Panc1 (cell line): ENCODE results near the gene CDKN2D. TPM values are rescaled to one million over a fixed set of nuclear protein-coding genes. Genes with fewer than 3 reads are reported as not detected.
A peak's percentile ranks its signal among the peaks of the same experiment; 100 is the strongest.

Source experiments
- ATAC-seq: fragments of 200-7000 bp; cut with Tn5 transposase; 2 replicates; pipeline ENCODE4 v1.9.1; 2020; ENCODE audit warnings: mild to moderate bottlenecking, moderate library complexity
- BruUV-seq: library from RNA; stranded (reverse); fragments of 400-500 nt; replicated peaks from 2 replicates; lab custom pipeline; 2021; lab: Mats Ljungman, UMichigan
- CTCF ChIA-PET: fragments of 300-600 bp; sonication (Branson Sonifier 250); formaldehyde crosslinking; loops from one replicate; lab custom pipeline; 2022; ENCODE audit warnings: antibody characterized with exemption; lab: Charles Lee
- POLR2A ChIA-PET: fragments of 300-600 bp; sonication (Branson Sonifier 250); formaldehyde crosslinking; loops from one replicate; lab custom pipeline; 2022; ENCODE audit warnings: antibody characterized with exemption; lab: Charles Lee
- DNase-seq: peaks from one replicate; pipeline ENCODE4 v3.0.0-alpha.2; 2010; ENCODE audit warnings: low read depth, low spot score
- H3K27ac ChIP-seq: 2 replicates; pipeline ENCODE4 v1.5.1; 2011; ENCODE audit warnings: mild to moderate bottlenecking, low read length, inconsistent platforms
- H3K27me3 ChIP-seq: fragments of 200-500 bp; sonication (Bioruptor generic); 2 replicates; pipeline ENCODE4 v1.6.0; 2014; ENCODE audit warnings: low read length, inconsistent platforms; ENCODE audit not compliant: control insufficient read depth, insufficient read depth
- H3K36me3 ChIP-seq: fragments of 200-500 bp; sonication (Bioruptor generic); 2 replicates; pipeline ENCODE4 v1.5.1; 2014; ENCODE audit warnings: inconsistent platforms, mild to moderate bottlenecking, low read length, moderate library complexity; ENCODE audit not compliant: control insufficient read depth, insufficient read depth
- H3K4me1 ChIP-seq: 2 replicates; pipeline ENCODE4 v1.5.1; 2011; ENCODE audit warnings: inconsistent platforms, mild to moderate bottlenecking, low read length, moderate library complexity; ENCODE audit not compliant: control insufficient read depth, insufficient read depth
- H3K4me3 ChIP-seq, 2 experiments: 2 replicates each; pipeline ENCODE4 v1.5.1; 2011 to 2012; ENCODE audit warnings: low read depth in 2 of 2, low read length in 2 of 2, mild to moderate bottlenecking in 2 of 2, inconsistent platforms in 1 of 2, moderate library complexity in 1 of 2
- H3K9me3 ChIP-seq: fragments of 200-500 bp; sonication (Bioruptor generic); 2 replicates; pipeline ENCODE4 v1.5.1; 2014; ENCODE audit warnings: low read depth, mild to moderate bottlenecking, inconsistent platforms, low read length, moderate library complexity; ENCODE audit not compliant: control insufficient read depth, insufficient read depth
- POLR2AphosphoS5 ChIP-seq: IDR thresholded peaks from 2 replicates; pipeline ENCODE4 v1.6.1; 2012; ENCODE audit warnings: mild to moderate bottlenecking, low read depth, low read length, moderate library complexity
- SIN3A ChIP-seq: IDR thresholded peaks from 2 replicates; pipeline ENCODE4 v1.6.1; 2012; ENCODE audit warnings: low read depth, mild to moderate bottlenecking, low read length, moderate library complexity, borderline replicate concordance; ENCODE audit not compliant: insufficient read depth
- TCF7L2 ChIP-seq: IDR thresholded peaks from 2 replicates; pipeline ENCODE4 v1.6.1; 2011; ENCODE audit warnings: mild to moderate bottlenecking, low read depth, low read length, inconsistent platforms
- in situ Hi-C: cut with HindIII; loops from 2 replicates; pipeline ENCODE4 v1.10.0; 2016; ENCODE audit warnings: low sequenced_read_pairs, low pct_unique_long_range_greater_than_20kb
- intact Hi-C: fragments of 100-400 bp; cut with micrococcal nuclease; formaldehyde crosslinking; loops from one replicate; pipeline ENCODE4 v1.10.0; 2022; ENCODE audit not compliant: unreplicated experiment
- total RNA-seq: library from RNA; stranded (reverse); gene quantifications from one replicate; pipeline ENCODE4 v1.2.1, GENCODE V29; 2021; ENCODE audit not compliant: unreplicated experiment
- TF ChIP-seq, protein P1 (sequence below), 2 experiments: IDR thresholded peaks; 2 replicates each; pipeline ENCODE4 v1.6.1; 2011 to 2012; ENCODE audit warnings: low read depth in 2 of 2, control low read depth in 1 of 2, low read length in 1 of 2, mild to moderate bottlenecking in 1 of 2, moderate library complexity in 1 of 2; ENCODE audit not compliant: insufficient read depth in 1 of 2
- TF ChIP-seq, protein P2 (sequence below): fragments of 450-650 bp; IDR thresholded peaks from 2 replicates; pipeline ENCODE4 v1.5.1; 2017; ENCODE audit warnings: mild to moderate bottlenecking

The CDKN2D gene
- total RNA-seq, 1 experiment from 2014 or later: 7.3 TPM

DNA sequence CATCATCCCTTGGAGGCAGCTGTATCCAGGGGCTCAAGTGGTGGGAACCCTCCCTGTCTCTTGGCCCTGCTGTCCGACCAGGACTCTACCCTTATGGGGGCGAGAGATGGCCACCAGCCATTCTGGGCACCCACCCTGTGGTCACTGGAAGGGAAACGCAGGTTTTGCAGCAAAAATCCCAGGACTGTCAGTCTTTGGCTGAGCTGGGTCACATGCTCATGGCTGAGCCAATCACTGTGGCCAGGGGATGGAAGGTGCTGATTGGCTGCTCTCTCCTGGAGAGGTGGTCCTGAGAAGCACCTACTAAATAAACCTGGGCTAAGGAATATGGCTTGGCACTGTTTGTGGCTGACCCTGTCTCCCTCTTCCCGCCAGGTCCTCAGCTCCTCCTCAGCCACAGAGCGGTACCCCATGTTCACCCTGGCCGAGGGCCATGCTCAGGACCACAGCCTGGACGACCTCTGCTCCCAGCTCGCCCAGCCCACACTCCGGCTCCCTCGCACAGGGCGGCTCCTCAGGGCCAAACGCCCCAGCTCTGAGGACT, 16.2 kb downstream of the CDKN2D start:
- H3K27ac ChIP-seq: no peak overlapping the region
- H3K27me3 ChIP-seq: no peaks in the 10 kb centered on the region
- POLR2A ChIA-PET: interaction anchor here (0.6 kb wide), 1 partner anchor 105 kb away, joined by 3 read pairs; no protein-coding TSS in a partner anchor
- TF ChIP-seq POLR2AphosphoS5 (peak; percentile 74), TCF7L2 (no peak), SIN3A (no peak)
- TF ChIP-seq, protein P1, sequence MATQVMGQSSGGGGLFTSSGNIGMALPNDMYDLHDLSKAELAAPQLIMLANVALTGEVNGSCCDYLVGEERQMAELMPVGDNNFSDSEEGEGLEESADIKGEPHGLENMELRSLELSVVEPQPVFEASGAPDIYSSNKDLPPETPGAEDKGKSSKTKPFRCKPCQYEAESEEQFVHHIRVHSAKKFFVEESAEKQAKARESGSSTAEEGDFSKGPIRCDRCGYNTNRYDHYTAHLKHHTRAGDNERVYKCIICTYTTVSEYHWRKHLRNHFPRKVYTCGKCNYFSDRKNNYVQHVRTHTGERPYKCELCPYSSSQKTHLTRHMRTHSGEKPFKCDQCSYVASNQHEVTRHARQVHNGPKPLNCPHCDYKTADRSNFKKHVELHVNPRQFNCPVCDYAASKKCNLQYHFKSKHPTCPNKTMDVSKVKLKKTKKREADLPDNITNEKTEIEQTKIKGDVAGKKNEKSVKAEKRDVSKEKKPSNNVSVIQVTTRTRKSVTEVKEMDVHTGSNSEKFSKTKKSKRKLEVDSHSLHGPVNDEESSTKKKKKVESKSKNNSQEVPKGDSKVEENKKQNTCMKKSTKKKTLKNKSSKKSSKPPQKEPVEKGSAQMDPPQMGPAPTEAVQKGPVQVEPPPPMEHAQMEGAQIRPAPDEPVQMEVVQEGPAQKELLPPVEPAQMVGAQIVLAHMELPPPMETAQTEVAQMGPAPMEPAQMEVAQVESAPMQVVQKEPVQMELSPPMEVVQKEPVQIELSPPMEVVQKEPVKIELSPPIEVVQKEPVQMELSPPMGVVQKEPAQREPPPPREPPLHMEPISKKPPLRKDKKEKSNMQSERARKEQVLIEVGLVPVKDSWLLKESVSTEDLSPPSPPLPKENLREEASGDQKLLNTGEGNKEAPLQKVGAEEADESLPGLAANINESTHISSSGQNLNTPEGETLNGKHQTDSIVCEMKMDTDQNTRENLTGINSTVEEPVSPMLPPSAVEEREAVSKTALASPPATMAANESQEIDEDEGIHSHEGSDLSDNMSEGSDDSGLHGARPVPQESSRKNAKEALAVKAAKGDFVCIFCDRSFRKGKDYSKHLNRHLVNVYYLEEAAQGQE (IDR thresholded peaks at IDR 0.05; ENCODE audit: insufficient read depth in 1 of 2, low read depth in 2 of 2, low read length in 1 of 2): no peak
- TF ChIP-seq, protein P2, sequence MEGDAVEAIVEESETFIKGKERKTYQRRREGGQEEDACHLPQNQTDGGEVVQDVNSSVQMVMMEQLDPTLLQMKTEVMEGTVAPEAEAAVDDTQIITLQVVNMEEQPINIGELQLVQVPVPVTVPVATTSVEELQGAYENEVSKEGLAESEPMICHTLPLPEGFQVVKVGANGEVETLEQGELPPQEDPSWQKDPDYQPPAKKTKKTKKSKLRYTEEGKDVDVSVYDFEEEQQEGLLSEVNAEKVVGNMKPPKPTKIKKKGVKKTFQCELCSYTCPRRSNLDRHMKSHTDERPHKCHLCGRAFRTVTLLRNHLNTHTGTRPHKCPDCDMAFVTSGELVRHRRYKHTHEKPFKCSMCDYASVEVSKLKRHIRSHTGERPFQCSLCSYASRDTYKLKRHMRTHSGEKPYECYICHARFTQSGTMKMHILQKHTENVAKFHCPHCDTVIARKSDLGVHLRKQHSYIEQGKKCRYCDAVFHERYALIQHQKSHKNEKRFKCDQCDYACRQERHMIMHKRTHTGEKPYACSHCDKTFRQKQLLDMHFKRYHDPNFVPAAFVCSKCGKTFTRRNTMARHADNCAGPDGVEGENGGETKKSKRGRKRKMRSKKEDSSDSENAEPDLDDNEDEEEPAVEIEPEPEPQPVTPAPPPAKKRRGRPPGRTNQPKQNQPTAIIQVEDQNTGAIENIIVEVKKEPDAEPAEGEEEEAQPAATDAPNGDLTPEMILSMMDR: no peak
- in situ Hi-C loops (no loop called here), intact Hi-C loops (no loop called here)
- DNase-seq (no peak), ATAC-seq (peak; percentile 83)
- H3K4me1 ChIP-seq: no peaks in the 10 kb centered on the region
- no peaks in the 10 kb centered on the region for H3K9me3 ChIP-seq
- H3K4me3 ChIP-seq: no peak overlapping the region
- CTCF ChIA-PET: interaction anchor here (0.8 kb wide), 1 partner anchor 69 kb away, joined by 4 read pairs; no protein-coding TSS in a partner anchor
- no peaks in the 10 kb centered on the region for H3K36me3 ChIP-seq
- BruUV-seq: no TSS peak

- POLR2A ChIA-PET: no interaction called here
Measured at GRCh38 chr19:10551698-10552301, 17.0 kb downstream of the CDKN2D start.

More at GRCh38 chr19:10551698-10552301, 17.0 kb downstream of the CDKN2D start:
- no TSS peak for BruUV-seq
- Histone ChIP-seq H3K36me3 (no peaks in the 10 kb centered on the region), H3K9me3 (no peaks in the 10 kb centered on the region), H3K27me3 (no peaks in the 10 kb centered on the region), H3K4me3 (no peak overlapping the region), H3K27ac (no peak overlapping the region), H3K4me1 (no peaks in the 10 kb centered on the region)
- CTCF ChIA-PET: interaction anchor here (0.6 to 0.8 kb wide), 2 partner anchors 18 to 68 kb away, joined by 3 to 4 read pairs; no protein-coding TSS in a partner anchor
- in situ Hi-C loops (no loop called here), intact Hi-C loops (no loop called here)
- TF ChIP-seq, protein P1 (IDR thresholded peaks at IDR 0.05; ENCODE audit: insufficient read depth in 1 of 2, low read depth in 2 of 2, low read length in 1 of 2): no peak
- TF ChIP-seq TCF7L2 (no peak), POLR2AphosphoS5 (no peak), SIN3A (no peak)
- TF ChIP-seq, protein P2: no peak; the same call in 1 of the 2 replicates
- ATAC-seq (peak; percentile 72), DNase-seq (no peak)
